K562 (cell line): ENCODE data around the gene TLE4. TPM values are rescaled to one million over a fixed set of nuclear protein-coding genes. Genes with fewer than 3 reads are reported as not detected.

ENCODE experiments used
- ATF7 ChIP-seq: fragments of 450-650 bp; IDR thresholded peaks from 2 replicates; pipeline ENCODE4 v1.7.1; 2014; ENCODE audit warnings: mild to moderate bottlenecking, moderate library complexity
- BRCA1 ChIP-seq, 2 experiments: fragments of 450-650 bp in 1 of 2; sonication (generic) in 1 of 2; formaldehyde crosslinking in 1 of 2; IDR thresholded peaks; 2 replicates each; pipeline versions ENCODE4 v1.5.0 to v1.6.1; 2017 to 2020; ENCODE audit warnings: mild to moderate bottlenecking in 1 of 2, missing genetic modification reagents in 1 of 2
- KAT8 ChIP-seq: fragments of 450-650 bp; IDR thresholded peaks from 2 replicates; pipeline ENCODE4 v1.6.1; 2016; ENCODE audit warnings: low read depth, mild to moderate bottlenecking
- MTA3 ChIP-seq: fragments of 450-650 bp; formaldehyde crosslinking; IDR thresholded peaks from 2 replicates; pipeline ENCODE4 v1.6.1; 2017; ENCODE audit warnings: mild to moderate bottlenecking, borderline replicate concordance
- NFXL1 ChIP-seq: fragments of 450-650 bp; formaldehyde crosslinking; IDR thresholded peaks from 2 replicates; pipeline ENCODE4 v1.4.0; 2021; ENCODE audit warnings: mild to moderate bottlenecking
- POLR2B ChIP-seq: fragments of 450-650 bp; IDR thresholded peaks from 2 replicates; pipeline ENCODE4 v1.6.1; 2018; ENCODE audit warnings: low read depth; ENCODE audit not compliant: partially characterized antibody
- RBBP5 ChIP-seq: fragments of 200-600 bp; sonication (generic); IDR thresholded peaks from 2 replicates; pipeline ENCODE4 v1.6.1; 2012; ENCODE audit warnings: borderline replicate concordance, mild to moderate bottlenecking, low read length, control low read depth, inconsistent platforms; ENCODE audit not compliant: insufficient read depth, poor library complexity, severe bottlenecking
- SETDB1 ChIP-seq: IDR thresholded peaks from one replicate; pipeline ENCODE4 v1.6.1; 2012; ENCODE audit warnings: low read length, control low read depth, inconsistent platforms
- TGIF2 ChIP-seq: sonication (generic); formaldehyde crosslinking; IDR thresholded peaks from 2 replicates; pipeline ENCODE4 v1.8.1; 2022; ENCODE audit warnings: mild to moderate bottlenecking, missing genetic modification reagents, moderate library complexity
- ZC3H4 ChIP-seq: sonication (generic); formaldehyde crosslinking; IDR thresholded peaks from 2 replicates; pipeline ENCODE4 v1.9.0; 2021; ENCODE audit warnings: missing genetic modification reagents, borderline replicate concordance
- ZNF75A ChIP-seq: fragments of 450-650 bp; formaldehyde crosslinking; IDR thresholded peaks from 2 replicates; pipeline ENCODE4 v1.4.0; 2020; ENCODE audit warnings: mild to moderate bottlenecking
- ZSCAN32 ChIP-seq: fragments of 450-650 bp; formaldehyde crosslinking; IDR thresholded peaks from 2 replicates; pipeline ENCODE4 v1.4.0; 2020; ENCODE audit warnings: mild to moderate bottlenecking, moderate library complexity
- polyA plus RNA-seq, 8 experiments: library from polyadenylated mRNA; depleted of rRNA in 4 of 8; stranded (reverse) in 5 of 8; unstranded in 3 of 8; fragments of >200 nt; fragmentation: Nextera tagmentation in 2 of 8; fragmentation: Illumina TruSeq in 1 of 8; extraction: Ambion mirVana in 2 of 8; extraction: Trizol in 1 of 8; gene quantifications; 2 replicates each; pipeline versions ENCODE4 v1.2.1 to v1.2.3, GENCODE V29; 2011 to 2014; ENCODE audit warnings: inconsistent platforms in 1 of 8, missing spikeins in 1 of 8
- total RNA-seq, 7 experiments: library from RNA; depleted of rRNA in 6 of 7; stranded (reverse); fragments of >200 nt in 6 of 7; fragmentation: Illumina TruSeq in 2 of 7; extraction: Trizol in 2 of 7; gene quantifications; 2 replicates each; pipeline versions ENCODE4 v1.2.1 to v1.2.3, GENCODE V29; 2011 to 2021; ENCODE audit warnings: low replicate concordance in 1 of 7
- TF ChIP-seq, protein P1 (sequence below): IDR thresholded peaks from 2 replicates; pipeline ENCODE4 v1.6.1; 2012; ENCODE audit warnings: low read depth, low read length, improper control_type of control experiment, borderline replicate concordance

The TLE4 gene
- total and polyA plus RNA-seq, 9 of the 15 experiments (the other 6 are each of a cell fraction or from before 2014, with no cell fraction given): 1.1 to 8.8 (median 5.7) TPM

DNA sequence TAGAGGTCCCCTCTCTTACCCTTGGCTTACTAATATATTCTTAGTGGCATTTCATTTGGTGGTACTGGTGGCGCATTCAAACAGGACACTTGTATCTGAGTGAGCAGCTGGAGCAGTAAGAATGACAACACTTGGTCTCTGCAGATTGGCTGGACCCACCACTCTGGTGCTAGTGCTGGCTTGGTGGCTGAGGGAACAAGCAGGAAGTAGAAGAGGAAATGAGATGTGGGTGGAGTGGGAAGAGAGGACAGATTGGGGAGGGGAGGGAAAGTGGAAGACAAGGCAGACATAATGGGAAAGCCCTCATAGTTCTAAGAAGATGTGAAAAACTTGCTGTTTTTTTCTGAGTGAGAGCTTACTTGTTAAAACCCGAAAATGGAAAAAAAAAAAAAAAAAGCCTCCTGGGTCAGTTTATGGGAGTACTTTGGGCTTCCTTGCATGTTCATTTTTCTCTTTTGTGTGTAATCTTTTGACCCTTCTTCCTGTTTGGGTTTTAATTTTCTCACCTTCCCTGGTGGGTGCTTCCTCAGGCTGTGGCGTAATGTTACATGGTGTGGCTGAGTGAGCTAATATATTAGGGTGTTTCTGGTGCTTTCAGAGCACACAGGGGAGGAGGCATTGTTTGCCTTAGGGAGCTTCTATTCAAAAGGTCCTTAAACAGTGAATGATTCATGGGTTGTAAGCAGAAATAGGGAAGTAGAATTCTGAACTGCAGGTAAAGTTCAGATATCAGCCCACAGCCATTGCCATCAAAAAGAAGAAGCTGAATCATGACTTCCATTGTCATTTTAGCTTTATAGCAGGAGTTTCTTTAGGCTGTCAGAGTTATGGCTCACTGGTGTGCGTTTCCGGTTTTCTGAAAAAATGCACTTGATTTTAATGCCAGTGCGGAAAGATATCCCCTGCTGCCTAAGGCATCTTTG, 52.3 kb downstream of the TLE4 start (continued):
- no peak for TF ChIP-seq ZSCAN32 (CRISPR knock-in tag)
- no peak for TF ChIP-seq SETDB1
- TF ChIP-seq, protein P1, sequence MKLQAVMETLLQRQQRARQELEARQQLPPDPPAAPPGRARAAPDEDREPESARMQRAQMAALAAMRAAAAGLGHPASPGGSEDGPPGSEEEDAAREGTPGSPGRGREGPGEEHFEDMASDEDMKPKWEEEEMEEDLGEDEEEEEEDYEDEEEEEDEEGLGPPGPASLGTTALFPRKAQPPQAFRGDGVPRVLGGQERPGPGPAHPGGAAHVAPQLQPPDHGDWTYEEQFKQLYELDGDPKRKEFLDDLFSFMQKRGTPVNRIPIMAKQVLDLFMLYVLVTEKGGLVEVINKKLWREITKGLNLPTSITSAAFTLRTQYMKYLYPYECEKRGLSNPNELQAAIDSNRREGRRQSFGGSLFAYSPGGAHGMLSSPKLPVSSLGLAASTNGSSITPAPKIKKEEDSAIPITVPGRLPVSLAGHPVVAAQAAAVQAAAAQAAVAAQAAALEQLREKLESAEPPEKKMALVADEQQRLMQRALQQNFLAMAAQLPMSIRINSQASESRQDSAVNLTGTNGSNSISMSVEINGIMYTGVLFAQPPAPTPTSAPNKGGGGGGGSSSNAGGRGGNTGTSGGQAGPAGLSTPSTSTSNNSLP: no peak
- TF ChIP-seq ZNF75A (CRISPR knock-in tag): no peak
- no peak for TF ChIP-seq BRCA1 (IDR thresholded peaks at IDR 0.05)
- no peak for TF ChIP-seq BRCA1 (CRISPR knock-in tag; IDR thresholded peaks at IDR 0.05)
- TF ChIP-seq RBBP5: no peak
- TF ChIP-seq ZC3H4 (CRISPR knock-in tag): no peak
- TF ChIP-seq KAT8: no peak
- no peak for TF ChIP-seq MTA3
- no peak for TF ChIP-seq POLR2B
- no peak for TF ChIP-seq TGIF2 (CRISPR knock-in tag)
- no peak for TF ChIP-seq ATF7
- no peak for TF ChIP-seq NFXL1 (CRISPR knock-in tag)
